ENCODE results near the gene SH2D2A.

The SH2D2A gene

DNA sequence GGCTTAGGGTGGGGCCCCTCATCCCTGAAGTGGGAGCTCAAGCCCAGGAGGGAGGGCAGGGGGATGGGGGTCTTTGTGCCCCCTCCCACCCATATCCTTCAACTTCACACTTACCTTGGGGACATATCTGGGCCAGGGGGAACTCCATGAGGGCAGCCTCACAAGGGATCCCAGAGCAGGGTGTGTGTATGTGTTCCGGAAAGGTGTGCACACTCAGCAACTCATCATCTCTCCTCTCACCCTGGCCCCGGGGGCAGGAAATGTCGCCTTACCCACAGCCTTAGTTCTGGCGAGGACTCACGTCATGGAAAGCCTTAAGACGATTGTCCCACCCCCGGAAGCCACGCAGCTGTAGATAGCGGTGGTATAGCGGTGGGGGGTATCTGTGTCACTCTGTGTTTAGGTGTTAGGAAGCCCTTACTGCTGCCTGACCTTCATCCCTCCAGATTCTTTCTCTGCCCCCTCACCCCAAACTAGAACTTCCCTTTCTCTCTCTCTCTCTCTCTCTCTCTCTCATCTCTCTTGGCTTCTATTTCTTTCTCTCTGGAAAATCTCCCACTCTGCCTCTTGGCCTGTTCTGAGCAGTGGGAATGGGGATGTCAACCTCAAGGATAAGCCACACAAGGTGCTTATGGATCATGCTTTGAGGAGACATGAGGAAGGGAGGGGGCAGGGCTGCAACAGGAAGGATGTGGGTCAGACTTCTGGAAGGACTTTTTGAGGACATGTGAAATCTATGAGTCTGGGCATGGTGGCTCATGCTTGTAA, at the start of gene SH2D2A:
Gene SH2D2A (minus strand): TSS at position 288 of the 768 bp plus-strand sequence. CDS start 140 bp downstream, at position 148.
- DNase-seq: peak; percentile 27 to 36
- TF ChIP-seq POLR2A (IDR thresholded peaks at IDR 0.05; ENCODE audit: low read length) (peak; percentile 75), GATA1 (IDR thresholded peaks at IDR 0.05; ENCODE audit: low read depth, low read length) (no peak)

DNA sequence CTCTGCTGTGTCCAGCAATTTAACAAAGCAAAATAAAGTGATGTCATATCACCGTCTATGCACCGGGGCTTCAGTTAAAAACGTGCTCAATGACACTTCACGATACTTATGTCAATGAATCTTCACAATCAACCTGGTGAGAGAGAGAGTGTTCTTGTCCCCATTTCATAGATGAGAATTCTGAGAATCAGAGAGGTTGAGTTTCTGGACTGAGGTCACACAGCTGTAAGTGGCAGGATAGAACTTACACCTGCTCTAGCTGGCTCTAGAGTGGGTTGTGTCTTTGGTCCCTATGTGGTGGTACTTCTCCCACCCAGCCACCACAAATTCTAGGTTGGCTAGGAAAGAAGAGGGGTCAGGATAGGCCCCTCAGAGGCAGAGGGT, 49.2 kb upstream of the SH2D2A start:
- DNase-seq: no peak
- TF ChIP-seq POLR2A (IDR thresholded peaks at IDR 0.05; ENCODE audit: low read length) (no peak), GATA1 (IDR thresholded peaks at IDR 0.05; ENCODE audit: low read depth, low read length) (no peak)

DNA sequence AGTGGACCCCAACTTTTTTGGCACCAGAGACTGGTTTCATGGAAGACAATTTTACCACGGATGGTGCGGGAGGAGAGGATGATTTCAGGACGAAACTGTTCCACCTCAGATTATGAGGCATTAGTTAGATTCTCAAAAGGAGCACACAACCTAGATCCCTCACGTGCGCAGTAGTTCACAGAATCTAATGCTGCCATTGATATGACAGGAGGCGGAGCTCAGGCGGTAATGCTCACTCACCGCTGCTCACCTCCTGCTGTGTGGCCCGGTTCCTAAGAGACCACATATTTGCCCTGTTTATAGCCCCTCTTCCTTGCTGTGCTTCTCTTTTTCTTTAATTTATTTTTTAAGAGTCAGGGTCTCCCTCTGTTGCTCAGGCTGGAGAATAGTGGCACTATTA, 48.6 kb upstream of the SH2D2A start:
- no peak for DNase-seq

DNA sequence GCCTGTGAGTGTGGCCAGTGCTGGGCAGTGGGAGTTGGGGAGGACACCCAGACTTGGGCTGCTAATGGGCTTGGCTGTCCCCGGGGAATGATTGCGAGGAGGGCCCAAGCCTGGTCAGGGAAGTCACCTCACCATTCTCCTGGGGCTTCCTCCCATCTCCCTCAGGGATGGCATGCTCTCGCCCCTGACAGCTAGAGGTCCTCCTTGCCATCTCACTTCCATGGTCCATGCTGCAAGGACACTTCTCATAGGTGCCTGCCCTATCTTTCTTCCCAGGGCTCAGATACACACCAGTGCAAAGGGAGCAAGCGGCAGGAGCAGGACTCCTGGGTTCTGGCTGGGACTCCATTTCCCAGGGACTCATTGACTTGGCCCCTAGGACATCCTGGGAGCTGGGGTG, 48.1 kb upstream of the SH2D2A start:
- DNase-seq: no peak
- no peak for TF ChIP-seq GATA1 (IDR thresholded peaks at IDR 0.05; ENCODE audit: low read depth, low read length)
- no peak for TF ChIP-seq POLR2A (IDR thresholded peaks at IDR 0.05; ENCODE audit: low read length)

More for the DNA sequence above, 48.6 kb upstream of the SH2D2A start:
- TF ChIP-seq POLR2A (IDR thresholded peaks at IDR 0.05; ENCODE audit: low read length) (no peak), GATA1 (IDR thresholded peaks at IDR 0.05; ENCODE audit: low read depth, low read length) (no peak)

DNA sequence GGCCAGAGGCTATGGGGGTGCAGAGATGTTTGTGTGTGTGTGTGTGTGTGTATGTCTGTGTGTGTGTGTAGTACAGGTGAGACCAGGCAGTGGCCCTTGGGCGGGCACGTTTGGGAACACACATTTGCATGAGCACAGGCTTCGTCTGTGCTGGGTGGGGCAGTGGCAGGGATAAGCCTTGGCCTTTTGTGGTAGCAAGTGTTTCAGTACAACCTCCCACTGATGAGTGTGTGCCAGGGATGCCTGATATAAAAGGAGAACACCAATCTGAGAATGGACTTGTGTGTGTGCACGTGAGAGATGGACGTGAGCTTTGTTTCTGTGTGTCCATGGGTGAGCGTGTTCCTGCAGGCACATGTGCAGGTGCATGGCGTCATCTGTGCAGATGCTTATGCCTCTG, 47.0 kb upstream of the SH2D2A start:
- DNase-seq: peak in 1 of 2 experiments; percentile 33
- no peak for TF ChIP-seq GATA1 (IDR thresholded peaks at IDR 0.05; ENCODE audit: low read depth, low read length)
- TF ChIP-seq POLR2A (IDR thresholded peaks at IDR 0.05; ENCODE audit: low read length): no peak

DNA sequence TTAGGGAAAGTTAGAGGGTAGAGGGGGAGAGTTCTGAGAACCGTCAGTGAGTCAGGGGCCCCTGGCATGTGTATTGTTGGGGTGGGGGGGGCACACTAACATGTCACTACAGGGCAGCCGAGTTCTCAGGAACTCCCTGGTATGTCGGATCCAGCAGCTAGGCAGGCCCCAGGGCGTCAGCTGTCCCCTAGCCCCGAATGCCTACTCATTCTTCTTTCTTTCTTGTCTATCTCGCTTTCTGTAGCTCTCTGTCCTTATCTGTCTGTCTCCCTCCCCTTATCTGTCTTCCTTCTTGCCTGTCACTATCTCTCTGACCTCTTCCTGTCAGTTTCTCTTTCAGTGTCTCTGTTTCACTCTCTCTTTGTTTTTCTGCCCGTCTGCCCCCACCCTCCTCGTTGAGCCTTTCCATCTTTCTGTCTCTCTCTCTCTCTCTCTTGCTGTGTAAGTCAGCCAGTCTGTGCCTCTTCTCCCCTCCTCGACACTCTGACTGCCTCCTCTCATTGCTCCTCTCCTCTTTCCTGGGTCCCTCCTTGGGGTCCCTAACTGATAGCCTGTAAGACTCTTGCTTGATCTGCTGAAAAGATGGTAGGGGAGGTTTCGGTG, 46.5 kb upstream of the SH2D2A start:
- TF ChIP-seq GATA1 (IDR thresholded peaks at IDR 0.05; ENCODE audit: low read depth, low read length): no peak
- TF ChIP-seq POLR2A (IDR thresholded peaks at IDR 0.05; ENCODE audit: low read length): no peak
- DNase-seq: peak; percentile 65 to 83

DNA sequence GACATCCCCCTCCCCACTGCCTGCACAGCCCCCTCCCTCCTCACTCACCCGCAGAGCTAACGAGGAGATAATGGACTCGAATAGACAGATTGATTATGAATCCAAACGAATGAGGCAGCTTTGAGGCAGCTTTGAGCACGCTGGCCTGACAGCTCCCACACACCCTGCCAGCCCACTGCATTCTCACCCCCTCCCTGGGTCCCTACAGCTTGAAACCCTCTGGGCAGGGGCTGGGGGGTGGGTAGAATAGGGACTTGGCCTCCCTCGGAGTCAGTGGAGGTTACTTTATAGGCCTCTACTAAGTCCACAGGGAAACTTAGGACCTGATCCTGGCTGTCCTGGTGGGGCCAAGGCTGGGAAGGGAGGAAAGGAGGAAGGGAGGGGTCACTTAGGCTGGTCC, 45.9 kb upstream of the SH2D2A start:
- TF ChIP-seq GATA1 (IDR thresholded peaks at IDR 0.05; ENCODE audit: low read depth, low read length): no peak
- TF ChIP-seq POLR2A (IDR thresholded peaks at IDR 0.05; ENCODE audit: low read length): no peak
- no peak for DNase-seq

DNA sequence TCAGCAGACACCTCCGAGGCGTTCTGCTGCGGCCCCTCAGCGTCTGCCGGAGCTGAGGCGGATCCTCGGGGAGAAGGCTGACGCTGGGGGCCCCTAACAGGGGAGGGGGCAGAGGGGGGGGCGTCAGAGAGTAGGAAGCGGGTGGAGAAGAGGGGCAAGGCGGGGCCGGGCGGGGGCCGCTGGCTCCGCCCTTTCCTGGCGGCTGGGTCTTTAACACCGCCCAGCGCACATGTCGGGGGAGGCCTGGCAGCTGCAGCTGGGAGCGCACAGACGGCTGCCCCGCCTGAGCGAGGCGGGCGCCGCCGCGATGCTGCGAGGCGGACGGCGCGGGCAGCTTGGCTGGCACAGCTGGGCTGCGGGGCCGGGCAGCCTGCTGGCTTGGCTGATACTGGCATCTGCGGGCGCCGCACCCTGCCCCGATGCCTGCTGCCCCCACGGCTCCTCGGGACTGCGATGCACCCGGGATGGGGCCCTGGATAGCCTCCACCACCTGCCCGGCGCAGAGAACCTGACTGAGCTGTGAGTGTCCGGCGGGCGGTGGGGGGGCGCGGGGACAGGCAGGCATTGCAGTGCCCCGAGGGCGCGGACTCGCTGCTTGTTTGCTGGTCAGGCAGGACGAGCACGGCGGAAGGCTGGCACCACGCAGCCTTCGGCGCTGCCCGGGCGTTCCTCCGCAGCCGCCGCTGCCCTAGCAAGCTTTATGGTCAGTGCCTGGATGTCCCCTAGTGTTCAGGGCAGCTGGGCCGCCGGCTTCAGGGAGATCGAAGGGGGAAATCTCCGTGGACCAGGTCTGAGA, 44.2 kb upstream of the SH2D2A start, which contains the start of gene NTRK1:
Gene NTRK1 (plus strand): TSS at position 238 of the 796 bp plus-strand sequence. CDS start 70 bp downstream, at position 308.
- peak; percentile 41 to 46 for DNase-seq

DNA sequence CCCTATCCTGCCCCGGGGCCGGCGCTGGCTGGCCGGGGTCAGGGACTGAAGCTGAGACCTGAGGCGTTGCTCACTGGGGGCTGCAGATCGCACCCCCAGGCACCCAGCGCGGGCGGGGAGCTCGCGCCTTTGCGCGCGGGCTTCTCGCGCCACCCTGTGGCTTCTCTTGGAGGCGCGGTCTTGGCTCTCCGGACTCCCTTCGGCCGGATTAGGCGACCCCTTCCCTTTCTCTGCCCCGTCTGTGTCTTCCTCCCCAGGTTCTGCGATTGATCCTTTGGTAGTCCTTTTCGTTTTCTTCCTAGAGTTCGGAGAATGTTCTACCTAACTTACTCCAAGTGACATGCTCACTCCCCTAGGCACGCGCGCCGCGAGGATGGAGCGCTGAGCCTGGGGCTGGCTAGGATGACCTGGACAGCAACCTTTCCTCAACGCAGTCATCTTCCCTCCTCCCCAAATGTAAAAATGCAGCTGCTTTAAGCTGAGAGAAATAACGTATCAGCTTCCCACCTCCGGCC, 43.5 kb upstream of the SH2D2A start:
- DNase-seq: peak; percentile 56 to 69
- no peak for TF ChIP-seq POLR2A (IDR thresholded peaks at IDR 0.05; ENCODE audit: low read length)
- no peak for TF ChIP-seq GATA1 (IDR thresholded peaks at IDR 0.05; ENCODE audit: low read depth, low read length)

More for the DNA sequence above, 44.2 kb upstream of the SH2D2A start, which contains the start of gene NTRK1:
- TF ChIP-seq GATA1 (IDR thresholded peaks at IDR 0.05; ENCODE audit: low read depth, low read length) (no peak), POLR2A (IDR thresholded peaks at IDR 0.05; ENCODE audit: low read length) (no peak)

DNA sequence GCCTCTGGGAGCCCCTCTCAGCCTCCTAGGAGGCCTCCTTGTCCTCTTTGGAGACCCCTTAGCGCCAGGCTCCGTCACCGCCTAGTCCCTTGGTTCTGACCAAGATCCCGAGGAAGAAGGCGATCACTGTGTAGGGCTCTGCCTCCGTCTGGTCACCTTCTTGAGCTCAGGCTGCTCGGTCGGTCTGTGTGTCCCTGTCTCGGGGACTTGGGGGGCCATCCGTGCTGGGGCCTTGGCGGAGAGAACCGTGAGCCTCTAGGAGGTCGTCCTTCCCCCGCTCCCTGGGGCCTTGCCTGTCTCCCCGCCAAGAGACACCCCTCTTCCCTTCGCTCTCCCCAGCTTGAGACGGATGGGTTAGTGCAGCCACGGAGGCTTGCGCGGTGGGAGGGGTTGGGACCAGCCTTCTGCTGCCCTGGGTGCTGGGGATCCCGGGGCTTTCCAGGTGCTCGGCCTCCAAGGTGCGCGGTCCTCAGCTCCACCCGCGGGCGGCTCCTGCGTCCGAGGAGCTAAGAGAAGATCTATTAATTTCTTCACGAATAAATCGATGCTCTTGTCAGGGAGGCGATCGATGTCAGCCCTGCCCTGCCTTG, 43.0 kb upstream of the SH2D2A start:
- peak; percentile 30 to 40 for DNase-seq
- TF ChIP-seq POLR2A (IDR thresholded peaks at IDR 0.05; ENCODE audit: low read length) (no peak), GATA1 (IDR thresholded peaks at IDR 0.05; ENCODE audit: low read depth, low read length) (no peak)

DNA sequence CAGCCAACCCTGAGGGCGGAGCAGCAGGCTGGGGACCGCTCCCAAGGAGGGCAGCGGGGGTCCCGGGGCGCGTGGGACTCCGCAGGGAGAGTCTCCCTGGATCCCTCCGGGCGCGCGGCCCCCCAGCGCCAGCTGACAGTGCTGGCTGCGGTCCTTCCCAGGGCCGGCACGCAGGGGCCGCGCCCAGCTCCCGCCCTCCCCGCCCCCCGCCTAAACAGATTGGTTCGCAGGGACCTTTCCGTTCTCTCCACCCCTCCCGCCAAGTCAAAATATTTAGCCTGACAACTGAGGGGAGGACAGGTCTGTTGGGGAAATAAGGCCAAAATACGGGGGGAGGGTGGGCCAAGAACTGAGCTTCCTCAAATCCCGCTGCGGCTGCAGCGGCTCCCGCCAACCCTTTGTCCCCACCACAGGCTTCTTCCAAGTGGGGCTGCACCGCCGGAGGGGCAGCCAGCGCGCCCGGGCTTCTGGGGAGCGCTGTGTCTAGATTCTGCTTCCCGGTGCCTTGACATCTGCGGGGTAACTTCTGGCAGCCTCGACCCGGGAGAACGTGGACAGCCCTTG, 42.4 kb upstream of the SH2D2A start, which contains the start of gene INSRR:
Gene INSRR (minus strand): TSS at position 159 of the 564 bp plus-strand sequence. CDS start 496 bp downstream, outside the sequence.
- TF ChIP-seq GATA1 (IDR thresholded peaks at IDR 0.05; ENCODE audit: low read depth, low read length) (no peak), POLR2A (IDR thresholded peaks at IDR 0.05; ENCODE audit: low read length) (no peak)
- DNase-seq: peak in 1 of 2 experiments; percentile 37

DNA sequence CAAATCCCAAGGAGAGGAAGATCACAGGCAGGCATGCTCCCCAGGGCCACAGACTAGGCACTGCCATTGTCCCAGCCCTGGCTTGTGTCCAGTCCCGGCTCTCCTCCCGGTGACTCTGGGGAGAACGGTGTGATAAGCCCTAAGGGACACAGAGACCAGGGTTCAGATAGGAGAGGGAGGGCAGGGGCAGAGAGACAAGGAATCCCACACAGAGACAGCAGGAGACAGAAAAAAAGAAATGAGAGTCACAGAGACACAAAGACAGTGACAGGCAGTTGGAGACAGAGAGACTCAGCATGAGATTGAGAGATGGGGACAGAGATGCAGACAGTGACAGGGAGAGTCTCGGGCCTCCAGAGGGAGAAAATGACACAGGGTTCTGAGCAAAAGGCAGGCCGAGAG, 41.9 kb upstream of the SH2D2A start:
- DNase-seq: peak in 1 of 2 experiments; percentile 37
- TF ChIP-seq POLR2A (IDR thresholded peaks at IDR 0.05; ENCODE audit: low read length) (no peak), GATA1 (IDR thresholded peaks at IDR 0.05; ENCODE audit: low read depth, low read length) (no peak)

DNA sequence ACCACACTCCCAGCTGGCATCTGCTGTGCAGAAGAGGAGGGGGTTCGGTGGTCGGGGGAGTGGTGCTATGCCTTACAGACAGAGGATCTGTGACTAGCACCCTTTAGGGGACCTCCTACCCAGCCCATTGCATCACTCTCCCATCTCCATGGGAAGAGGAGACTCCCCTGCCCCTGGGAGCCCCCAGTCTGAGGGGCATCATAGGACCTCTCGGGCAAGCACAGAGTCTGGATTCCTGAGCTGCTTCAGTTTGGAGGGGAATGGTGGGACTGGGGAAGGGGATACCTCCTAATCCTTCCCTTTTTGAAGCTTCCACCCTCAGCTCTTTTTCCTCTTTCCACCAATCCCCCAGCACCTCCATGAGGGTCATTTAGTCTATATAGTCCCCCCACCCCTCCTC, 40.9 kb upstream of the SH2D2A start:
- no peak for TF ChIP-seq GATA1 (IDR thresholded peaks at IDR 0.05; ENCODE audit: low read depth, low read length)
- no peak for TF ChIP-seq POLR2A (IDR thresholded peaks at IDR 0.05; ENCODE audit: low read length)
- DNase-seq: no peak

Measured in erythroblast (primary cell).